Measurements from ENCODE around the gene AACS. TPM values are rescaled to one million over a fixed set of nuclear protein-coding genes. Genes with fewer than 3 reads are reported as not detected.

AACS gene
- polyA plus RNA-seq, 3 donors = 4.7 to 7.9 (median 5.1) TPM

DNA sequence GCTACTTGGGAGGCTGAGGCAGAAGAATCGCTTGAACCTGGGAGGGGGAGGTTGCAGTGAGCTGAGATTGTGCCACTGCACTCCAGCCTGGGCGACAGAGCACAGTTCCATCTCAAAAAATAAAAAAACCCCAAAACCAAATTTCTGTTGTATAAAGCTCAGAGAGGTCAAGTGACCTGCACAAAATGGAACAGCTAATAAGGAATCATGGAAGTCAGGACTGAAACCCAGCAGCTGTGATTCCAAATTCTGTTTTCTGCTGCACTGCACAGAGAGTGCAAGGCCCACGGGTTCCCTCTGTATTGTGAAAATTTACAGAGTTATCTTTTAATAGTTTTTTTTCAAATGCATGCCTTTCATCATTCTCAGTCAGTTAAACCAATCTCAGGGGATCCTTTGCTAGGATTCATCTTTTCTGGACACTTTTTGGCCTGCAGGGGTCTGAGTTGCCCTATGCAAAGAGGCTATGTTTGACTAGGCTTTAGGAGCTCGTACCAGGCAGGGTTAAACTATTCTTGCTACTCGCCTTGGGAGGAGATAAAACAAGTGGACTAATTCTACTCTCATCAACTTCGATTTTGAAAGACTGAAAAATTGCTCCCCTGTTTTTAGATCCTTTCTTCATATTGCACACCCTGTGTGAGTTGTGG lies 26.1 kb upstream of the AACS start:
- Histone ChIP-seq H3K79me2 (ENCODE audit: insufficient read depth, low read length) (no peaks in the 10 kb centered on the region), H3K36me3 (replicated peaks in 1 of 2; ENCODE audit: control insufficient read depth in 1 of 2, insufficient read depth in 2 of 2, low read length in 2 of 2) (no peaks in the 10 kb centered on the region), H3K4me2 (replicated peaks; ENCODE audit: extremely low read depth, low read length, poor library complexity, severe bottlenecking) (no peak overlapping the region), H3K27ac (ENCODE audit: low read depth in 1 of 2, low read length in 2 of 2) (no peak overlapping the region), H3K4me3 (replicated peaks in 1 of 3; ENCODE audit: low read depth in 2 of 3, low read length in 3 of 3) (no peak overlapping the region), H3K9me3 (replicated peaks in 1 of 2; ENCODE audit: control insufficient read depth in 1 of 2, insufficient read depth in 1 of 2, low read length in 2 of 2) (peaks cover 3 to 6% of the 10 kb centered on the region in 2 donors), H3K9ac (ENCODE audit: insufficient read depth, low read length, poor library complexity, severe bottlenecking) (no peak overlapping the region), H3K4me1 (ENCODE audit: control insufficient read depth in 1 of 2, insufficient read depth in 2 of 2, low read length in 2 of 2) (no peaks in the 10 kb centered on the region), H4K20me1 (ENCODE audit: insufficient read depth, low read length) (no peaks in the 10 kb centered on the region), H2AFZ (ENCODE audit: insufficient read depth, low read depth, low read length, poor library complexity, severe bottlenecking) (no peak overlapping the region), H3K27me3 (ENCODE audit: control insufficient read depth in 2 of 2, insufficient read depth in 2 of 2, low read length in 2 of 2) (no peaks in the 10 kb centered on the region)
- Mint-ChIP-seq H3K4me1 (no peaks in the 10 kb centered on the region), H3K4me3 (no peak overlapping the region), H3K27ac (no peak overlapping the region), H3K9me3 (peaks cover 0 to 7% (median 6%) of the 10 kb centered on the region in 7 donors), H3K36me3 (no peaks in the 10 kb centered on the region), H3K27me3 (ENCODE audit: low read depth in 3 of 3) (peaks cover 0 to 1% (median under 1%) of the 10 kb centered on the region in 3 donors)
- intact Hi-C loops (cut with micrococcal nuclease) = no loop called here
- no CpG with 5 or more reads among the region's 6 CpGs for WGBS (ENCODE audit: insufficient coverage)
- DNase-seq = no peak
- TF ChIP-seq, protein P1, sequence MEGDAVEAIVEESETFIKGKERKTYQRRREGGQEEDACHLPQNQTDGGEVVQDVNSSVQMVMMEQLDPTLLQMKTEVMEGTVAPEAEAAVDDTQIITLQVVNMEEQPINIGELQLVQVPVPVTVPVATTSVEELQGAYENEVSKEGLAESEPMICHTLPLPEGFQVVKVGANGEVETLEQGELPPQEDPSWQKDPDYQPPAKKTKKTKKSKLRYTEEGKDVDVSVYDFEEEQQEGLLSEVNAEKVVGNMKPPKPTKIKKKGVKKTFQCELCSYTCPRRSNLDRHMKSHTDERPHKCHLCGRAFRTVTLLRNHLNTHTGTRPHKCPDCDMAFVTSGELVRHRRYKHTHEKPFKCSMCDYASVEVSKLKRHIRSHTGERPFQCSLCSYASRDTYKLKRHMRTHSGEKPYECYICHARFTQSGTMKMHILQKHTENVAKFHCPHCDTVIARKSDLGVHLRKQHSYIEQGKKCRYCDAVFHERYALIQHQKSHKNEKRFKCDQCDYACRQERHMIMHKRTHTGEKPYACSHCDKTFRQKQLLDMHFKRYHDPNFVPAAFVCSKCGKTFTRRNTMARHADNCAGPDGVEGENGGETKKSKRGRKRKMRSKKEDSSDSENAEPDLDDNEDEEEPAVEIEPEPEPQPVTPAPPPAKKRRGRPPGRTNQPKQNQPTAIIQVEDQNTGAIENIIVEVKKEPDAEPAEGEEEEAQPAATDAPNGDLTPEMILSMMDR (IDR thresholded peaks at IDR 0.05) = no peak

DNA sequence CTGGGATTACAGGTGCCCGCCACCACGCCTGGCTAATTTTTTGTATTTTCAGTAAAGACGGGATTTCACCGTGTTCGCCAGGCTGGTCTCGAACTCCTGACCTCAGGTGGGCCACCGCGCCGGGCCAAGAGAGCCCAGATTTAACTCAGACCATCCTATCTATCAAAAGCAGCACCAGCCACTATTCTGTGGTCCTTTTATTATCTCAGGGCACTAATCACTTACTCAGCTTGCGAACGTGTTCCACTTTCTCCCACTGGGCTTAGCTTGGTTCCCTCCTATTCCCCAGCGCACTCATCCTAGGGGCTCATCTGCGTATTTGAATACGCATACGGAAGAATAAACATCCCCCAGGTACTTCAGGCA lies 16.2 kb upstream of the AACS start:
- 42% methylated on average over 14 of the region's 15 CpGs for WGBS (ENCODE audit: insufficient coverage)
- no peaks in the 10 kb centered on the region for H3K36me3 ChIP-seq (replicated peaks in 1 of 2; ENCODE audit: control insufficient read depth in 1 of 2, insufficient read depth in 2 of 2, low read length in 2 of 2)
- peaks cover 5% of the 10 kb centered on the region for H3K4me1 Mint-ChIP-seq
- H3K4me3 ChIP-seq (replicated peaks in 1 of 3; ENCODE audit: low read depth in 2 of 3, low read length in 3 of 3) = peak overlapping the region; percentile 38 to 89 (median 55)
- peak overlapping the region in 3 of 7 donors; percentile 28 to 78 (median 40) for H3K27ac Mint-ChIP-seq
- H4K20me1 ChIP-seq (ENCODE audit: insufficient read depth, low read length) = no peaks in the 10 kb centered on the region
- TF ChIP-seq, protein P1 (IDR thresholded peaks at IDR 0.05) = no peak
- H3K27me3 ChIP-seq (ENCODE audit: control insufficient read depth in 2 of 2, insufficient read depth in 2 of 2, low read length in 2 of 2) = no peaks in the 10 kb centered on the region
- peak overlapping the region; percentile 98 for H2AFZ ChIP-seq (ENCODE audit: insufficient read depth, low read depth, low read length, poor library complexity, severe bottlenecking)
- H3K4me3 Mint-ChIP-seq = peak overlapping the region; percentile 84 to 93
- peak overlapping the region in 1 of 2 donors; percentile 56 for H3K27ac ChIP-seq (ENCODE audit: low read depth in 1 of 2, low read length in 2 of 2)
- no peaks in the 10 kb centered on the region for H3K9me3 ChIP-seq (replicated peaks in 1 of 2; ENCODE audit: control insufficient read depth in 1 of 2, insufficient read depth in 1 of 2, low read length in 2 of 2)
- no peak for DNase-seq
- H3K27me3 Mint-ChIP-seq (ENCODE audit: low read depth in 3 of 3) = peaks cover 3% of the 10 kb centered on the region in 3 donors
- peaks cover 0 to 2% of the 10 kb centered on the region in 2 donors for H3K36me3 Mint-ChIP-seq
- peaks cover 0 to 3% (median 0%) of the 10 kb centered on the region in 7 donors for H3K9me3 Mint-ChIP-seq
- no peaks in the 10 kb centered on the region for H3K79me2 ChIP-seq (ENCODE audit: insufficient read depth, low read length)
- peak overlapping the region; percentile 46 for H3K9ac ChIP-seq (ENCODE audit: insufficient read depth, low read length, poor library complexity, severe bottlenecking)
- intact Hi-C loops (cut with micrococcal nuclease) = no loop called here
- peaks cover 10 to 12% of the 10 kb centered on the region in 2 donors for H3K4me1 ChIP-seq (ENCODE audit: control insufficient read depth in 1 of 2, insufficient read depth in 2 of 2, low read length in 2 of 2)
- H3K4me2 ChIP-seq (replicated peaks; ENCODE audit: extremely low read depth, low read length, poor library complexity, severe bottlenecking) = peak overlapping the region; percentile 93
